ENCODE measurements around the gene TMCC3. TPM values are rescaled to one million over a fixed set of nuclear protein-coding genes. Genes with fewer than 3 reads are reported as not detected.

Gene TMCC3
- total and polyA plus RNA-seq, 2 experiments from 2014 or later: 1.4 to 3.6 TPM

GRCh38 chr12:94699801-94700200 is 49.4 kb upstream of the TMCC3 start (continued):
- TF ChIP-seq REST (IDR thresholded peaks at IDR 0.05; ENCODE audit: unreplicated experiment) (no peak), ZNF114 (CRISPR knock-in tag; IDR thresholded peaks at IDR 0.05) (no peak), JUNB (IDR thresholded peaks at IDR 0.05; ENCODE audit: unreplicated experiment) (no peak), EZH2phosphoT487 (IDR thresholded peaks at IDR 0.05; ENCODE audit: unreplicated experiment) (no peak), CTCF (conservative IDR thresholded peaks at IDR 0.05; ENCODE audit: low read depth in 2 of 2) (no peak), EZH2 (IDR thresholded peaks at IDR 0.05; ENCODE audit: low read depth, unreplicated experiment) (no peak)

- H3K36me3 Mint-ChIP-seq (ENCODE audit: low read depth): no peaks in the 10 kb centered on the region
- Histone ChIP-seq H3K36me3 (ENCODE audit: insufficient read depth) (no peaks in the 10 kb centered on the region), H3K4me3 (no peak overlapping the region), H3K4me1 (ENCODE audit: insufficient read depth) (no peaks in the 10 kb centered on the region), H4K20me1 (replicated peaks; ENCODE audit: insufficient read depth) (0 out of 2 replicates have a peak, but pooled peaks cover 3% of the 10 kb centered on the region), H3K9me2 (ENCODE audit: insufficient read depth) (0 out of 2 replicates have a peak, but pooled peaks cover 2% of the 10 kb centered on the region), H3K4me2 (no peak overlapping the region), H3K79me2 (replicated peaks; ENCODE audit: insufficient read depth) (no peaks in the 10 kb centered on the region), H3K27ac (ENCODE audit: low read depth) (no peak overlapping the region), H3F3A (replicated peaks; ENCODE audit: low read depth) (no peaks in the 10 kb centered on the region), H2AFZ (no peak overlapping the region), H3K27me3 (ENCODE audit: insufficient read depth) (no peaks in the 10 kb centered on the region)
- no peak for TF ChIP-seq ETS1 (IDR thresholded peaks at IDR 0.05)
- no peak for TF ChIP-seq ZNF462 (CRISPR knock-in tag; IDR thresholded peaks at IDR 0.05)
- TF ChIP-seq EZH2phosphoT487 (IDR thresholded peaks at IDR 0.05; ENCODE audit: unreplicated experiment): no peak
- DNase-seq (ENCODE audit: low spot score): no peak
- no peaks in the 10 kb centered on the region for H3K9me3 Mint-ChIP-seq
- no peak for ATAC-seq
- no peak overlapping the region for H3K4me3 Mint-ChIP-seq
- peaks cover 2% of the 10 kb centered on the region; the same call in 2 of the 3 replicates for H3K4me1 Mint-ChIP-seq
- no peak overlapping the region for H3K27ac Mint-ChIP-seq
- no peaks in the 10 kb centered on the region for H3K27me3 Mint-ChIP-seq (ENCODE audit: insufficient read depth, low read depth, poor library complexity)
Observed at GRCh38 chr12:94698578-94698977, 48.2 kb upstream of the TMCC3 start.

All from GM23338 (cell line).